ENCODE results near the gene ZDHHC7. TPM values are rescaled to one million over a fixed set of nuclear protein-coding genes. Genes with fewer than 3 reads are reported as not detected.

ZDHHC7 gene
- total and polyA plus RNA-seq, 4 experiments from 2014 or later = 27.1 to 40.2 (median 34.7) TPM

GRCh38 chr16:84959784-84960417 is 51.4 kb downstream of the ZDHHC7 start:
- no peaks in the 10 kb centered on the region for H3K36me3 ChIP-seq (ENCODE audit: insufficient read depth, low read length)
- CTCF ChIA-PET (ENCODE audit: partially characterized antibody) = interaction anchor here (1.3 kb wide), 1 partner anchor 11 kb away, joined by 3 read pairs; no protein-coding TSS in a partner anchor

DNA sequence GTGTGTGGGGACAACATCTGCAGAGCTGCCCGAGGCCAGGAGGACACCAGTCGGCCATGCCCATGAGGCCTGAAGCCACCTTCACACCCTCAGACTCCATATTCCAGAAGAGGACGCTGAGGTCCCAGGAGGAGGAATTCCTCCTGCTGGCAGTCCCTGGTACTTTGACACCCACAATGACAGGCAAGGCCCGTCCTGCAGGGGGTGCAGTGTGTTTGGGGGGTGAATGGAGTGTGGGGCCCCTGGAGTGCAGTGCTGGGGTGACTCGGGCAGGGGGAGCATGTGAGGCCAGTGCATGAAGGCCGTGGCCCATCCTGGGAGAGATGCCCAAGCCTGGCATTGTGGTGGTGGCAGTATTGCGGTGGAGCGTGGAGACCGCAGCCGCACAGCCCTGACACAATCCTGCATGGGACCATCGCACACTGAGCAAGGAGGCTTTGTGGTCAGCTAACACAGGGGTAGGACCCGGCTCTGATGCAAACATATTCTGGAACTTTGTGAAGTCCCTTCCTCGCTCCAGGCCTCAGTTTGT is 52.2 kb downstream of the ZDHHC7 start:
- Histone ChIP-seq H3K27me3 (ENCODE audit: insufficient read depth, low read length) (no peaks in the 10 kb centered on the region), H3K4me1 (ENCODE audit: insufficient read depth, low read length) (no peaks in the 10 kb centered on the region), H3K27ac (ENCODE audit: low read depth, low read length) (no peak overlapping the region), H3K9me3 (ENCODE audit: control insufficient read depth in 1 of 2, low read length in 2 of 2) (no peaks in the 10 kb centered on the region), H3K4me3 (ENCODE audit: low read length in 2 of 2) (no peak overlapping the region), H3K36me3 (ENCODE audit: insufficient read depth, low read length) (no peaks in the 10 kb centered on the region)
- Mint-ChIP-seq H3K27me3 (peaks cover 0 to 1% of the 10 kb centered on the region in 2 donors), H3K27ac (no peak overlapping the region), H3K9me3 (peaks cover 0 to 2% (median 0%) of the 10 kb centered on the region in 8 donors), H3K36me3 (no peaks in the 10 kb centered on the region), H3K4me1 (no peaks in the 10 kb centered on the region), H3K4me3 (no peak overlapping the region)
- ChIA-PET CTCF (ENCODE audit: partially characterized antibody) (interaction anchor here (1.3 kb wide), 1 partner anchor 12 kb away, joined by 3 read pairs; no protein-coding TSS in a partner anchor), POLR2A (ENCODE audit: partially characterized antibody) (no interaction called here)
- no peak for DNase-seq
- intact Hi-C loops (cut with micrococcal nuclease) = no loop called here

More at GRCh38 chr16:84959784-84960417, 51.4 kb downstream of the ZDHHC7 start:
- H3K27ac ChIP-seq (ENCODE audit: low read depth, low read length) = no peak overlapping the region
- H3K36me3 Mint-ChIP-seq = no peaks in the 10 kb centered on the region
- no peaks in the 10 kb centered on the region for H3K4me1 ChIP-seq (ENCODE audit: insufficient read depth, low read length)
- H3K27me3 Mint-ChIP-seq = peaks cover 0 to 1% of the 10 kb centered on the region in 2 donors
- no peaks in the 10 kb centered on the region for H3K27me3 ChIP-seq (ENCODE audit: insufficient read depth, low read length)
- no peaks in the 10 kb centered on the region for H3K9me3 ChIP-seq (ENCODE audit: control insufficient read depth in 1 of 2, low read length in 2 of 2)
- H3K4me1 Mint-ChIP-seq = no peaks in the 10 kb centered on the region
- intact Hi-C loops (cut with micrococcal nuclease) = no loop called here
- no peak overlapping the region for H3K4me3 ChIP-seq (ENCODE audit: low read length in 2 of 2)
- POLR2A ChIA-PET (ENCODE audit: partially characterized antibody) = no interaction called here
- H3K9me3 Mint-ChIP-seq = peaks cover 0 to 2% (median 0%) of the 10 kb centered on the region in 8 donors
- no peak for DNase-seq
- H3K27ac Mint-ChIP-seq = no peak overlapping the region
- H3K4me3 Mint-ChIP-seq = no peak overlapping the region

DNA sequence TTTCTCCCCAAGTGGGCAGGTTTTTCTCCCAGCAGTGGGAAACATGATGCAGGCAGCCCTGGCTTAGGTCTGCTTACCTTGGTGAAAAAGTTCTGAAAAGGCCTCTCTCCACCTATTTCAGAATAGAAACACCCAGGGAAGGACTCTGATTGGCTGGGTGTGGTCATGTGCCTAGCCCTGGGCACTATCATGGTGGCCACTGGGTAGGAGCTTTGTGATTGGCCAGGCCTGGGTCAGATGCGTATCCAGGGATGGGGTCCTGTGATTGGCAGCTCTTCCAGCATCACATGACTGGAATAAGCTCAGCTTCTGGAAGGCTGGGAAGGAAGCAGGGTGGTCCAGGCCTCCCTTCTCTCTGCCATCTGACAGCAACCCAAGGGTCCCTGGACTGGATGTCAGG is 53.5 kb downstream of the ZDHHC7 start:
- Mint-ChIP-seq H3K36me3 (no peaks in the 10 kb centered on the region), H3K27me3 (peaks cover 0 to 3% of the 10 kb centered on the region in 2 donors), H3K4me3 (no peak overlapping the region), H3K27ac (no peak overlapping the region), H3K4me1 (no peaks in the 10 kb centered on the region), H3K9me3 (peaks cover 0 to 2% (median 0%) of the 10 kb centered on the region in 8 donors)
- no peak overlapping the region for H3K4me3 ChIP-seq (ENCODE audit: low read length in 2 of 2)
- no peak for DNase-seq
- H3K27me3 ChIP-seq (ENCODE audit: insufficient read depth, low read length) = no peaks in the 10 kb centered on the region
- H3K27ac ChIP-seq (ENCODE audit: low read depth, low read length) = no peak overlapping the region
- POLR2A ChIA-PET (ENCODE audit: partially characterized antibody) = no interaction called here
- CTCF ChIA-PET (ENCODE audit: partially characterized antibody) = interaction anchor here (1.2 to 1.5 kb wide), 2 partner anchors 14 to 33 kb away, joined by 3 to 5 read pairs; no protein-coding TSS in a partner anchor
- H3K4me1 ChIP-seq (ENCODE audit: insufficient read depth, low read length) = no peaks in the 10 kb centered on the region
- no peaks in the 10 kb centered on the region for H3K36me3 ChIP-seq (ENCODE audit: insufficient read depth, low read length)
- H3K9me3 ChIP-seq (ENCODE audit: control insufficient read depth in 1 of 2, low read length in 2 of 2) = no peaks in the 10 kb centered on the region
- intact Hi-C loops (cut with micrococcal nuclease) = no loop called here

- H3K27me3 ChIP-seq (ENCODE audit: insufficient read depth, low read length) = no peaks in the 10 kb centered on the region
- H3K4me1 Mint-ChIP-seq = peaks cover 0 to 3% (median 2%) of the 10 kb centered on the region in 4 donors
- H3K4me1 ChIP-seq (ENCODE audit: insufficient read depth, low read length) = peaks cover under 1% of the 10 kb centered on the region
- H3K27ac Mint-ChIP-seq = no peak overlapping the region
- no peak overlapping the region for H3K4me3 ChIP-seq (ENCODE audit: low read length in 2 of 2)
- no peaks in the 10 kb centered on the region for H3K36me3 Mint-ChIP-seq
- ChIA-PET POLR2A (ENCODE audit: partially characterized antibody) (no interaction called here), CTCF (ENCODE audit: partially characterized antibody) (interaction anchor here (1.2 to 1.5 kb wide), 2 partner anchors 14 to 32 kb away, joined by 3 to 5 read pairs; no protein-coding TSS in a partner anchor)
- H3K27ac ChIP-seq (ENCODE audit: low read depth, low read length) = no peak overlapping the region
- H3K36me3 ChIP-seq (ENCODE audit: insufficient read depth, low read length) = no peaks in the 10 kb centered on the region
- H3K4me3 Mint-ChIP-seq = no peak overlapping the region
- peaks cover 0 to 5% of the 10 kb centered on the region in 2 donors for H3K27me3 Mint-ChIP-seq
- peaks cover 0 to 2% (median 0%) of the 10 kb centered on the region in 8 donors for H3K9me3 Mint-ChIP-seq
- no peaks in the 10 kb centered on the region for H3K9me3 ChIP-seq (ENCODE audit: control insufficient read depth in 1 of 2, low read length in 2 of 2)
- intact Hi-C loops (cut with micrococcal nuclease) = no loop called here
- no peak for DNase-seq
Observed at GRCh38 chr16:84957192-84957591, 54.1 kb downstream of the ZDHHC7 start.

DNA sequence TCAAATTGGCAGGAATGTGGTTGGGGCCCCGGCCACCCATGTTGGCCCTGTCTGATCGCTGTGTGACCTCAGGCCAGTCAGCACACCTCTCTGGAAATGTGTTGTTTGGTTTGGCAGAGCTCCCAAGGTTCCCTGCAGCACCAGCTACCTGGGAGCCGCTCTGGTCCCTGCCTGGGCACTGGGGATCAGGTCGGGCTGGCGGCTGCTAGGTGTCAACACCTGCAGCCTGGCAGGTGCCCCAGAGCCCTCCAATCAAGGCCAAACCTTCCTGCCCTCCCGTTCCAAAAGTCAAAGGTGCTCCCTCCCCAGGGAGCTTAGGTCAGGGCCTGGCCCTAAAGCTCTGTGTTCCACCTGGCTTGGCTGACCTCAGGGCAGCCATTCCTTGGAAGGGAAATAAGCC is 55.9 kb downstream of the ZDHHC7 start:
- Mint-ChIP-seq H3K9me3 (peaks cover 0 to 2% (median 0%) of the 10 kb centered on the region in 8 donors), H3K27ac (no peak overlapping the region), H3K4me1 (peaks cover 0 to 6% (median 4%) of the 10 kb centered on the region in 4 donors), H3K27me3 (peaks cover 0 to 7% of the 10 kb centered on the region in 2 donors), H3K4me3 (no peak overlapping the region), H3K36me3 (no peaks in the 10 kb centered on the region)
- DNase-seq = no peak
- intact Hi-C loops (cut with micrococcal nuclease) = no loop called here
- no peaks in the 10 kb centered on the region for H3K27me3 ChIP-seq (ENCODE audit: insufficient read depth, low read length)
- H3K9me3 ChIP-seq (ENCODE audit: control insufficient read depth in 1 of 2, low read length in 2 of 2) = no peaks in the 10 kb centered on the region
- peaks cover 4% of the 10 kb centered on the region for H3K4me1 ChIP-seq (ENCODE audit: insufficient read depth, low read length)
- ChIA-PET POLR2A (ENCODE audit: partially characterized antibody) (interaction anchor here (0.9 kb wide), 1 partner anchor 201 kb away, joined by 3 read pairs; no protein-coding TSS in a partner anchor), CTCF (ENCODE audit: partially characterized antibody) (interaction anchor here (1.0 to 7.2 kb wide), 6 partner anchors 8 to 229 kb away, joined by 3 to 289 read pairs (median 20); no protein-coding TSS in a partner anchor)
- no peaks in the 10 kb centered on the region for H3K36me3 ChIP-seq (ENCODE audit: insufficient read depth, low read length)
- no peak overlapping the region for H3K27ac ChIP-seq (ENCODE audit: low read depth, low read length)
- no peak overlapping the region for H3K4me3 ChIP-seq (ENCODE audit: low read length in 2 of 2)

DNA sequence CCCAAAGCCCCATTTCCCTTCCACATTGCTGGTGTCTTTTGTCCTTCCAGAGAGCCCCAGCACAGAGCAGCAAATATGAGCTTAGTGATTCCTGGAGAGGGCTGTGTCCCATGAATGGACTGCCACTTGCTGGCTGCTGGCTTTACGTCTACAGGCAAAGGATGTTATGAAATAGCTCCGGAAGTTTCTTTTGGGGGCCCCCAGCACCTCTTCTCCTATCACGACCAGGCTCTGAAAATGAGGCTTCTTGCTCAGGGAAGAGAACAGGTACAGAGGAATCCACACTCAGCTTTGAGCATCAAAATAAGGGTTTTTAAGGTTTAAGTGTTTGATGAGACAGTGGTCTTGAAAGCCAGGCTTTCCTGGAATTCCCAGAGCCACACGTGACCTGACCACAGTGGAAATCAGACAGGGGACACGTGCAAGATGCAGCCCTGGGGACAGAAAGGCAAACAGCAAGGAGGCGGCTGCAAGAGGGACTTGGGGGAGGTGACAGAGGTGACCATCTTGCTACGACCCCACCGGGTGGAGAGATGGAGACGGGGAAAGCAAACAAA is 58.1 kb downstream of the ZDHHC7 start:
- peaks cover 0 to 6% (median 5%) of the 10 kb centered on the region in 4 donors for H3K4me1 Mint-ChIP-seq
- H3K4me1 ChIP-seq (ENCODE audit: insufficient read depth, low read length) = peaks cover 13% of the 10 kb centered on the region
- H3K9me3 Mint-ChIP-seq = peaks cover 0 to 2% (median 0%) of the 10 kb centered on the region in 8 donors
- peaks cover 0 to 6% of the 10 kb centered on the region in 2 donors for H3K27me3 Mint-ChIP-seq
- H3K4me3 ChIP-seq (ENCODE audit: low read length in 2 of 2) = no peak overlapping the region
- intact Hi-C loops (cut with micrococcal nuclease) = no loop called here
- H3K9me3 ChIP-seq (ENCODE audit: control insufficient read depth in 1 of 2, low read length in 2 of 2) = no peaks in the 10 kb centered on the region
- no peaks in the 10 kb centered on the region for H3K36me3 Mint-ChIP-seq
- CTCF ChIA-PET (ENCODE audit: partially characterized antibody) = interaction anchor here (1.5 to 7.2 kb wide), 14 partner anchors 10 to 447 kb away, joined by 3 to 289 read pairs (median 11); no protein-coding TSS in a partner anchor
- H3K27ac ChIP-seq (ENCODE audit: low read depth, low read length) = no peak overlapping the region
- no peaks in the 10 kb centered on the region for H3K27me3 ChIP-seq (ENCODE audit: insufficient read depth, low read length)
- DNase-seq = no peak
- H3K36me3 ChIP-seq (ENCODE audit: insufficient read depth, low read length) = no peaks in the 10 kb centered on the region
- no peak overlapping the region for H3K27ac Mint-ChIP-seq
- no peak overlapping the region for H3K4me3 Mint-ChIP-seq
- POLR2A ChIA-PET (ENCODE audit: partially characterized antibody) = interaction anchor here (1.9 to 5.2 kb wide), 2 partner anchors 194 to 200 kb away, joined by 9 to 45 read pairs; no protein-coding TSS in a partner anchor

Measured in CD4-positive, alpha-beta memory T cell (primary cell).